Uterus (tissue), 4 donors: Measurements from ENCODE around the gene TMCO2. TPM values are rescaled to one million over a fixed set of nuclear protein-coding genes. Genes with fewer than 3 reads are reported as not detected.

ENCODE experiments used
- DNase-seq, 2 donors: peaks; one replicate each; pipeline ENCODE4 v3.0.0-alpha.2; 2019 to 2020
- H3K27ac ChIP-seq, 2 donors: fragments of 200-600 bp; sonication (generic); 1 replicate in 1 of 2; 2 replicates in 1 of 2; pipeline ENCODE4 v1.5.1; 2016 to 2018
- H3K27me3 ChIP-seq, 2 donors: fragments of 200-600 bp; sonication (generic); one replicate each; pipeline ENCODE4 v1.5.1; 2018 to 2019; ENCODE audit warnings: control low read depth in 1 of 2
- H3K36me3 ChIP-seq, 2 donors: fragments of 200-600 bp; sonication (generic); one replicate each; pipeline ENCODE4 v1.5.1; 2019; ENCODE audit warnings: control low read depth in 1 of 2
- H3K4me1 ChIP-seq, 2 donors: fragments of 200-600 bp; sonication (generic); one replicate each; pipeline ENCODE4 v1.5.1; 2018 to 2019; ENCODE audit warnings: control low read depth in 1 of 2
- H3K4me3 ChIP-seq, 2 donors: fragments of 200-600 bp; sonication (generic); 1 replicate in 1 of 2; 2 replicates in 1 of 2; pipeline ENCODE4 v1.5.1; 2018 to 2019; ENCODE audit warnings: mild to moderate bottlenecking in 1 of 2
- H3K9me3 ChIP-seq, 2 donors: fragments of 200-600 bp; sonication (generic); one replicate each; pipeline ENCODE4 v1.5.1; 2019; ENCODE audit warnings: control low read depth in 1 of 2
- CTCF ChIP-seq, 4 experiments: fragments of 200-600 bp in 2 of 4; fragments of 450-650 bp in 2 of 4; sonication (generic) in 2 of 4; IDR thresholded peaks; one replicate each; pipeline ENCODE4 v1.5.1; 2016 to 2019; ENCODE audit warnings: antibody characterized with exemption in 4 of 4, mild to moderate bottlenecking in 2 of 4, moderate library complexity in 1 of 4
- POLR2A ChIP-seq, 2 donors: fragments of 450-650 bp; IDR thresholded peaks; one replicate each; pipeline ENCODE4 v1.6.1; 2016; ENCODE audit warnings: antibody characterized with exemption in 2 of 2, mild to moderate bottlenecking in 1 of 2, moderate library complexity in 1 of 2
- intact Hi-C: fragments of 100-400 bp; cut with DNase I; formaldehyde crosslinking; loops from one replicate; pipeline ENCODE4 v1.15.1; 2023; ENCODE audit warnings: low total_unique reads
- total RNA-seq, 4 donors: library from RNA; depleted of rRNA in 3 of 4; stranded (reverse); fragments of >200 nt in 3 of 4; gene quantifications; one replicate each; pipeline versions ENCODE4 v1.1.0 to v1.2.4, GENCODE V29; 2014 to 2023
- donor health status: DM: yes; HTN: yes; CAD: no.

The TMCO2 gene
- total RNA-seq, 4 donors from 2014 or later = not detected

GRCh38 chr1:40265919-40266318, 18.2 kb downstream of the TMCO2 start:
- DNase-seq = no peak
- intact Hi-C loops = no loop called here
- TF ChIP-seq CTCF (IDR thresholded peaks at IDR 0.05) (no peak), POLR2A (IDR thresholded peaks at IDR 0.05) (no peak)
- Histone ChIP-seq H3K27ac (peak overlapping the region; percentile 74 to 88), H3K36me3 (no peaks in the 10 kb centered on the region), H3K4me3 (no peak overlapping the region), H3K27me3 (no peaks in the 10 kb centered on the region), H3K4me1 (peaks cover 6% of the 10 kb centered on the region in 2 donors), H3K9me3 (no peaks in the 10 kb centered on the region)

GRCh38 chr1:40266786-40267535, 19.2 kb downstream of the TMCO2 start:
- peaks cover 6% of the 10 kb centered on the region in 2 donors for H3K4me1 ChIP-seq

GRCh38 chr1:40267767-40268187, 20.0 kb downstream of the TMCO2 start:
- peaks cover 6% of the 10 kb centered on the region in 2 donors for H3K4me1 ChIP-seq
- DNase-seq = no peak
- H3K4me3 ChIP-seq = no peak overlapping the region
- intact Hi-C loops = no loop called here
- H3K9me3 ChIP-seq = no peaks in the 10 kb centered on the region
- no peaks in the 10 kb centered on the region for H3K27me3 ChIP-seq
- peak overlapping the region; percentile 74 to 88 for H3K27ac ChIP-seq
- H3K36me3 ChIP-seq = no peaks in the 10 kb centered on the region
- TF ChIP-seq CTCF (IDR thresholded peaks at IDR 0.05) (no peak), POLR2A (IDR thresholded peaks at IDR 0.05) (no peak)

More at GRCh38 chr1:40266786-40267535, 19.2 kb downstream of the TMCO2 start:
- Histone ChIP-seq H3K27ac (peak overlapping the region; percentile 74 to 88), H3K4me3 (no peak overlapping the region), H3K9me3 (no peaks in the 10 kb centered on the region), H3K36me3 (no peaks in the 10 kb centered on the region), H3K27me3 (no peaks in the 10 kb centered on the region)
- TF ChIP-seq CTCF (IDR thresholded peaks at IDR 0.05) (no peak), POLR2A (IDR thresholded peaks at IDR 0.05) (no peak)
- no peak for DNase-seq
- intact Hi-C loops = no loop called here

- Histone ChIP-seq H3K27ac (peak overlapping the region; percentile 74 to 88), H3K27me3 (no peaks in the 10 kb centered on the region), H3K4me1 (peaks cover 6% of the 10 kb centered on the region in 2 donors), H3K9me3 (no peaks in the 10 kb centered on the region), H3K4me3 (no peak overlapping the region), H3K36me3 (no peaks in the 10 kb centered on the region)
- DNase-seq = no peak
- no peak for TF ChIP-seq POLR2A (IDR thresholded peaks at IDR 0.05)
- TF ChIP-seq CTCF (IDR thresholded peaks at IDR 0.05) = no peak
- intact Hi-C loops = no loop called here
Measured at GRCh38 chr1:40268211-40268610, 20.5 kb downstream of the TMCO2 start.

- H3K4me1 ChIP-seq = peaks cover 0 to 6% of the 10 kb centered on the region in 2 donors
- no peaks in the 10 kb centered on the region for H3K27me3 ChIP-seq
- DNase-seq = no peak
- no peaks in the 10 kb centered on the region for H3K9me3 ChIP-seq
- intact Hi-C loops = no loop called here
- TF ChIP-seq POLR2A (IDR thresholded peaks at IDR 0.05) (no peak), CTCF (IDR thresholded peaks at IDR 0.05) (no peak)
- peak overlapping the region; percentile 3 to 88 for H3K27ac ChIP-seq
- H3K36me3 ChIP-seq = no peaks in the 10 kb centered on the region
- H3K4me3 ChIP-seq = no peak overlapping the region
Measured at GRCh38 chr1:40270152-40270834, 22.6 kb downstream of the TMCO2 start.
